Astrocyte of the spinal cord (primary cell): Measurements from ENCODE around the gene RERE.

Experiments
- DNase-seq: peaks from one replicate; pipeline ENCODE4 v3.0.0; 2011; ENCODE audit warnings: low read depth, low spot score
- H3K4me3 ChIP-seq: 2 replicates; pipeline ENCODE4 v1.5.1; 2011; ENCODE audit warnings: low read depth, mild to moderate bottlenecking, low read length, moderate library complexity
- in situ Hi-C: cut with HindIII; loops from 2 replicates; pipeline ENCODE4 v1.10.0; 2017; ENCODE audit warnings: low sequenced_read_pairs
- TF ChIP-seq, protein P1 (sequence below): IDR thresholded peaks from 2 replicates; pipeline ENCODE4 v1.5.1; 2012; ENCODE audit warnings: low read depth, mild to moderate bottlenecking, low read length, inconsistent platforms

The RERE gene

DNA sequence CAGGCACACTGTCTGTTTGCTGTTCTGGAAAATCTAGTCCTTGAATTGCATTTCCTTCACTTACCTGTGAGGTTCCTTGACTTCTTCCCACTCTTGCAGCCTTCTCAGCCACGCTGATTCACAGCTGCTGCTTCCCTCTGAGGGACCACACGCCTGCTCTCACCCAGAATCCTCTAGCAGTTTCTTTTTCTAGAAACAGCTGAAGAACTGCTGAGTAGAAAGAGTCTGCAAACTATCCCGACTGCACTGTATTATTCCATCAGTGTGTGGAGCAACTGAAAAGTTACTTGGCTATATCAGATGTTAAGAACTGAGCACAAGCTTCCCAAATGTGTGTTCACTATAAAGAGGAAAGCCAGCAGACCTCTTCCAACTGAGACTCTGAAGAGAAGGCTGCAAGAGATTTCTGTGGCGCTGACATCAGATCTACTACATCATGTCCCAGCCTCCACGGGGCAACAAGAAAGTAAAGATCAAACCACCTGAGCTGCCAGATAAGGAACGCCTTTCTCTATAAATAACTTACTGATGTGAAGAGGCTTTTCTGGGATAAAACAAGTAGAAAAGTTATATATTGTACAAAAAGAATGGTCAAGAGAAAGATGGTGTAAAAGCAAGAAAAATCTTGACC is 226.6 kb downstream of the RERE start:
- in situ Hi-C loops, result no loop called here
- DNase-seq, result no peak
- TF ChIP-seq, protein P1, sequence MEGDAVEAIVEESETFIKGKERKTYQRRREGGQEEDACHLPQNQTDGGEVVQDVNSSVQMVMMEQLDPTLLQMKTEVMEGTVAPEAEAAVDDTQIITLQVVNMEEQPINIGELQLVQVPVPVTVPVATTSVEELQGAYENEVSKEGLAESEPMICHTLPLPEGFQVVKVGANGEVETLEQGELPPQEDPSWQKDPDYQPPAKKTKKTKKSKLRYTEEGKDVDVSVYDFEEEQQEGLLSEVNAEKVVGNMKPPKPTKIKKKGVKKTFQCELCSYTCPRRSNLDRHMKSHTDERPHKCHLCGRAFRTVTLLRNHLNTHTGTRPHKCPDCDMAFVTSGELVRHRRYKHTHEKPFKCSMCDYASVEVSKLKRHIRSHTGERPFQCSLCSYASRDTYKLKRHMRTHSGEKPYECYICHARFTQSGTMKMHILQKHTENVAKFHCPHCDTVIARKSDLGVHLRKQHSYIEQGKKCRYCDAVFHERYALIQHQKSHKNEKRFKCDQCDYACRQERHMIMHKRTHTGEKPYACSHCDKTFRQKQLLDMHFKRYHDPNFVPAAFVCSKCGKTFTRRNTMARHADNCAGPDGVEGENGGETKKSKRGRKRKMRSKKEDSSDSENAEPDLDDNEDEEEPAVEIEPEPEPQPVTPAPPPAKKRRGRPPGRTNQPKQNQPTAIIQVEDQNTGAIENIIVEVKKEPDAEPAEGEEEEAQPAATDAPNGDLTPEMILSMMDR, result no peak
- no peak overlapping the region for H3K4me3 ChIP-seq

- H3K4me3 ChIP-seq, result no peak overlapping the region
- TF ChIP-seq, protein P1, result no peak
- in situ Hi-C loops, result no loop called here
- DNase-seq, result no peak
Observed at GRCh38 chr1:8589571-8589970, 227.9 kb downstream of the RERE start.

DNA sequence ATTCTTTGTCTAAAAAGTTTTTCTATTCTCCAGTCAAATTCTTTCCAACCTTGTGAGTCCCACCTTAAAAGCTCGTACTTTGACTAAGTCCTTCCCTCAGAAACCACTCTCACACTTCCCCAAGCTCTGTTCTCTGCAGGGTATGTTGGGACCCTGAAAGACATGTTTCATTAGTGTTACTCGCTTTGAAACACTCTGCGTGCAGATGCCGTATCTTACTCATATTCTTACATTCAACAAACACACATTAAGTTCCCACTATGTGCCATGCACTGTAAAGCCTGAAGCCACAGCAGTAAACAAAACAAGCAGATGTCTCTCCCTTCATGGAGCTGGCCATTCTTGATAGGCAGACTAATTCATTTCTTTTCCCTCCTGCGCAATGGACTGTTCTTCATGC is 229.7 kb downstream of the RERE start:
- TF ChIP-seq, protein P1, result no peak
- no peak for DNase-seq
- in situ Hi-C loops, result no loop called here
- no peak overlapping the region for H3K4me3 ChIP-seq

DNA sequence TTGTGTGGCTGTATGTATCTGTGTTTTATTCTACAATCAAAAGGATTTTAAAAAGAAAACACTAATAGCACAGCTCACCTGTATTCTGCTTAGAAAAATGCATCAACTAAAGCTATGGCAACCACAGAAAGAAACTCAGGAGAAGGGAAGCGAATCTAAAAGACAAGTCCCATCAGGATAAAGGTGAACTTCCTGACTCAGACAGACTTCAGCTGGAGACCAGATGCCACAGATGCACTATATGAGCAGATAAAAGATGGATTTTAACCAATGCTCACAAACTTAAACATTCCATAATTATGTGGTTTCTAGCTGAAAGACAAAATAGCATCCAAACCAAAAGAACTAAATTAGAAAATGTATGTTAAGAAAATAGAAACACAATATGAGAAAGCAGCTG is 231.0 kb downstream of the RERE start:
- no peak overlapping the region for H3K4me3 ChIP-seq
- TF ChIP-seq, protein P1, result no peak
- no peak for DNase-seq
- in situ Hi-C loops, result no loop called here

DNA sequence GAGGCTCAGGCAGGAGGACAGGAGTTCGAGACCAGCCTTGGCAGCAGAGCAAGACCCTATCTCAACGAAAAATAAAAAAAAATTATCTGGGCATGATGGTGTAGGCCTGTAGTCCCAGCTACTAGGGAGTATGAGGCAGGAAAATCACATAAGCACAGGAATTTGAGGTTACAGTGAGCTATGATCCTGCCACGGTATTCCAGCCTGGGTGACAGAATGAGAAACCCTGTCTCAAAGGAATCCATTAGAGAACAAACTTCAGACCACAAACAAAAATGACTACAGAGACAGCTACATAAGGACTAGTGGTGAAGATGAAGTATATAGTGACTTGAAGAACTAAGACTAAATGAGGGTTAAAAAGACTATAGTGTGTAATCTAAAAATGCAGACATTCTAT is 233.1 kb downstream of the RERE start:
- TF ChIP-seq, protein P1, result no peak
- in situ Hi-C loops, result no loop called here
- no peak overlapping the region for H3K4me3 ChIP-seq
- DNase-seq, result no peak

GRCh38 chr1:8583031-8583430 is 234.4 kb downstream of the RERE start:
- no peak overlapping the region for H3K4me3 ChIP-seq
- DNase-seq, result no peak
- TF ChIP-seq, protein P1, result no peak
- in situ Hi-C loops, result no loop called here

GRCh38 chr1:8580566-8580965 is 236.9 kb downstream of the RERE start:
- no peak for DNase-seq
- H3K4me3 ChIP-seq, result no peak overlapping the region
- TF ChIP-seq, protein P1, result no peak
- in situ Hi-C loops, result no loop called here
